ENCODE data around the gene EEF1A2.

The EEF1A2 gene

GRCh38 chr20:63462244-63462643 lies 36.6 kb downstream of the EEF1A2 start:
- no peak for DNase-seq
- no peak overlapping the region for H3K9ac ChIP-seq (ENCODE audit: low read length)
- H3K79me2 ChIP-seq (ENCODE audit: low read length) = no peaks in the 10 kb centered on the region
- 0 out of 2 replicates have a peak, but pooled peaks cover 5% of the 10 kb centered on the region for H3K4me1 ChIP-seq (ENCODE audit: low read length)
- H4K20me1 ChIP-seq (ENCODE audit: insufficient read depth, low read length) = no peaks in the 10 kb centered on the region
- H3K27me3 ChIP-seq (replicated peaks; ENCODE audit: insufficient read depth, low read length) = peaks cover 92% of the 10 kb centered on the region
- H3K9me2 ChIP-seq (replicated peaks; ENCODE audit: insufficient read depth, low read length) = no peaks in the 10 kb centered on the region
- H3K27ac ChIP-seq (ENCODE audit: low read length) = no peak overlapping the region
- TF ChIP-seq EZH2 (optimal IDR thresholded peaks at IDR 0.05; ENCODE audit: low read depth, low read length) (no peak), EZH2phosphoT487 (IDR thresholded peaks at IDR 0.05; ENCODE audit: low read length) (no peak), CTCF (IDR thresholded peaks at IDR 0.05; ENCODE audit: low read length) (no peak)
- no peaks in the 10 kb centered on the region for H3K36me3 ChIP-seq (replicated peaks; ENCODE audit: insufficient read depth, low read length)
- H3F3A ChIP-seq (ENCODE audit: insufficient read depth, low read length) = no peaks in the 10 kb centered on the region
- H3K4me3 ChIP-seq (ENCODE audit: low read length) = no peak overlapping the region
- H2AFZ ChIP-seq (ENCODE audit: low read length) = no peak overlapping the region
- no peaks in the 10 kb centered on the region for H3K9me3 ChIP-seq (replicated peaks; ENCODE audit: insufficient read depth, low read length)
- H3K4me2 ChIP-seq (ENCODE audit: low read depth, low read length) = no peak overlapping the region

- Histone ChIP-seq H3K27me3 (replicated peaks; ENCODE audit: insufficient read depth, low read length) (peaks cover 92% of the 10 kb centered on the region), H3K36me3 (replicated peaks; ENCODE audit: insufficient read depth, low read length) (no peaks in the 10 kb centered on the region), H3K9me2 (replicated peaks; ENCODE audit: insufficient read depth, low read length) (no peaks in the 10 kb centered on the region), H3K4me2 (ENCODE audit: low read depth, low read length) (no peak overlapping the region), H3K4me1 (ENCODE audit: low read length) (0 out of 2 replicates have a peak, but pooled peaks cover 5% of the 10 kb centered on the region), H3K4me3 (ENCODE audit: low read length) (no peak overlapping the region), H3K9ac (ENCODE audit: low read length) (no peak overlapping the region), H3K9me3 (replicated peaks; ENCODE audit: insufficient read depth, low read length) (no peaks in the 10 kb centered on the region), H3K27ac (ENCODE audit: low read length) (no peak overlapping the region), H4K20me1 (ENCODE audit: insufficient read depth, low read length) (no peaks in the 10 kb centered on the region), H2AFZ (ENCODE audit: low read length) (no peak overlapping the region), H3K79me2 (ENCODE audit: low read length) (no peaks in the 10 kb centered on the region), H3F3A (ENCODE audit: insufficient read depth, low read length) (no peaks in the 10 kb centered on the region)
- no peak for TF ChIP-seq CTCF (IDR thresholded peaks at IDR 0.05; ENCODE audit: low read length)
- no peak for TF ChIP-seq EZH2phosphoT487 (IDR thresholded peaks at IDR 0.05; ENCODE audit: low read length)
- TF ChIP-seq EZH2 (optimal IDR thresholded peaks at IDR 0.05; ENCODE audit: low read depth, low read length) = no peak
- no peak for DNase-seq
Observed at GRCh38 chr20:63461104-63461763, 37.6 kb downstream of the EEF1A2 start.

- H3K27me3 ChIP-seq (replicated peaks; ENCODE audit: insufficient read depth, low read length) = peaks cover 90% of the 10 kb centered on the region
- H3K27ac ChIP-seq (ENCODE audit: low read length) = no peak overlapping the region
- no peak overlapping the region for H3K9ac ChIP-seq (ENCODE audit: low read length)
- DNase-seq = no peak
- H3K4me3 ChIP-seq (ENCODE audit: low read length) = no peak overlapping the region
- TF ChIP-seq CTCF (IDR thresholded peaks at IDR 0.05; ENCODE audit: low read length) (no peak), EZH2 (optimal IDR thresholded peaks at IDR 0.05; ENCODE audit: low read depth, low read length) (no peak), EZH2phosphoT487 (IDR thresholded peaks at IDR 0.05; ENCODE audit: low read length) (no peak)
- no peaks in the 10 kb centered on the region for H3K9me3 ChIP-seq (replicated peaks; ENCODE audit: insufficient read depth, low read length)
- H3K79me2 ChIP-seq (ENCODE audit: low read length) = no peaks in the 10 kb centered on the region
- 0 out of 2 replicates have a peak, but pooled peaks cover 5% of the 10 kb centered on the region for H3K4me1 ChIP-seq (ENCODE audit: low read length)
- no peaks in the 10 kb centered on the region for H3K36me3 ChIP-seq (replicated peaks; ENCODE audit: insufficient read depth, low read length)
- H2AFZ ChIP-seq (ENCODE audit: low read length) = no peak overlapping the region
- H3F3A ChIP-seq (ENCODE audit: insufficient read depth, low read length) = no peaks in the 10 kb centered on the region
- H3K4me2 ChIP-seq (ENCODE audit: low read depth, low read length) = no peak overlapping the region
- H4K20me1 ChIP-seq (ENCODE audit: insufficient read depth, low read length) = no peaks in the 10 kb centered on the region
- no peaks in the 10 kb centered on the region for H3K9me2 ChIP-seq (replicated peaks; ENCODE audit: insufficient read depth, low read length)
Observed at GRCh38 chr20:63459070-63459380, 39.9 kb downstream of the EEF1A2 start.

Measured in MM.1S (cell line).